Hematopoietic multipotent progenitor cell treated with erythropoietin and hydrocortisone succinate and interleukin-3 and kit ligand, for 6 days (in vitro differentiated cells): ENCODE measurements around the gene RUFY3.
"Not testable (repeated sequence)": the region's sequence is repeated elsewhere in the genome, so short reads cannot be mapped to it uniquely, and the experiment has no call there.

Source experiments
- DNase-seq: peaks from one replicate; pipeline ENCODE4 v3.0.0-alpha.2; 2015

RUFY3 gene, protein sequence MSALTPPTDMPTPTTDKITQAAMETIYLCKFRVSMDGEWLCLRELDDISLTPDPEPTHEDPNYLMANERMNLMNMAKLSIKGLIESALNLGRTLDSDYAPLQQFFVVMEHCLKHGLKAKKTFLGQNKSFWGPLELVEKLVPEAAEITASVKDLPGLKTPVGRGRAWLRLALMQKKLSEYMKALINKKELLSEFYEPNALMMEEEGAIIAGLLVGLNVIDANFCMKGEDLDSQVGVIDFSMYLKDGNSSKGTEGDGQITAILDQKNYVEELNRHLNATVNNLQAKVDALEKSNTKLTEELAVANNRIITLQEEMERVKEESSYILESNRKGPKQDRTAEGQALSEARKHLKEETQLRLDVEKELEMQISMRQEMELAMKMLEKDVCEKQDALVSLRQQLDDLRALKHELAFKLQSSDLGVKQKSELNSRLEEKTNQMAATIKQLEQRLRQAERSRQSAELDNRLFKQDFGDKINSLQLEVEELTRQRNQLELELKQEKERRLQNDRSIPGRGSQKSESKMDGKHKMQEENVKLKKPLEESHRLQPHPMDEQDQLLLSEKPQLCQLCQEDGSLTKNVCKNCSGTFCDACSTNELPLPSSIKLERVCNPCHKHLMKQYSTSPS

DNA sequence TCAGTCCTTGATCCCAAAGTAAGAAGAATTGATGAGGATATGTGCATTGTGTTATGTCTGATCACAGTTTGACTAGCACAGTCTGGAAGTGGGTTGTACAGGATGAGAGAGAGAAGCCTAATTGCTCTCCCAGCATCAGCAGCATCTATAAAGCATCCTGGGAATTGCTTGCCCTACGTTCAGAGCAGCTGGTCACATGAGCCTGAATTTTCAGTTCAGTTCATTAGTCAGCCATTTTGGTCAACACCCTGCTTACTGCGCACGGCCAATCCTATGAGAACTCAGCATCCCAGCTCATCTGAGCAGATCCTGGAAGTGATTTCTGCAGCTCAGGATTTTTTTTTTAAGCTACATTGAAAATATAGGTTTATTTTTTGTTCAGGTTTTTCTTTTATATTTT is at the start of gene RUFY3:
Gene RUFY3 (plus strand): TSS at position 218 of the 400 bp plus-strand sequence. CDS start 610 bp downstream, outside the sequence.
- no peak for DNase-seq

DNA sequence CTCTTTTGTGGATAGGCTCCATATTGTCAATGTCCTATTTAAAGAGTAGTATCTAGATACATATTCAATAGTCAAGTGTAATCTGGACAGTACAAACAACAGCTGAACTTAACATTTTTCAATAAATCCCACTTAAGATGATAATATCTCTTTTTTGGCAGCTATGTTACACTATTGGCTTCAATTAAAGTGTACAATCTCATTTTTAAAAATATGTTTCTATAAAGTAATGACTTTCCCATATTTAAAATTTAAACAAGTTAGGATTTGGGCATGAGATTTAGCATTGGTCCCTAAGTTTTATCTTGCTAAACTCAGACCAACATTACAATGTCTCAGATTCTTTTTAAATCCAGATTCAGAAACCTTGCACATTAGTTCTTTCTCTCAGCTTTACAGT is 47.6 kb upstream of the RUFY3 start:
- DNase-seq: no peak

DNA sequence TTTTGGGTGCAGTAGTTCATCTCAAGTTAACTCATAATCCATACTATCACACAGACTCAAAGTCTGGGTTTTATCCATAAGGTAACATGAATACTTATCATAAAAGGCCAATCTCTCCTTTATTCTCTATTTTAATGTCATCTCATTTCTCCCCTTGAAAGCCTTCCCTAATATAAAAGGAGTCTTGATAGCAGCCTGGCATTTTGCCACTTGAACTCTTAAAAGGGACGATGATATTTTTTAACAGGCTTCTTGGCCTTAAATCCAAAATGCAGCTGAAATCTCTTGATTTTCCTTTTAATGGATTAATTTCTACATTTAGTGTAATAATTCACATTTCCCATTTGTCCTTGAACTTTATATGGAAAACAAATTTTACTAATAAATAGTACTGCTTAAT is 47.0 kb upstream of the RUFY3 start:
- DNase-seq: no peak

DNA sequence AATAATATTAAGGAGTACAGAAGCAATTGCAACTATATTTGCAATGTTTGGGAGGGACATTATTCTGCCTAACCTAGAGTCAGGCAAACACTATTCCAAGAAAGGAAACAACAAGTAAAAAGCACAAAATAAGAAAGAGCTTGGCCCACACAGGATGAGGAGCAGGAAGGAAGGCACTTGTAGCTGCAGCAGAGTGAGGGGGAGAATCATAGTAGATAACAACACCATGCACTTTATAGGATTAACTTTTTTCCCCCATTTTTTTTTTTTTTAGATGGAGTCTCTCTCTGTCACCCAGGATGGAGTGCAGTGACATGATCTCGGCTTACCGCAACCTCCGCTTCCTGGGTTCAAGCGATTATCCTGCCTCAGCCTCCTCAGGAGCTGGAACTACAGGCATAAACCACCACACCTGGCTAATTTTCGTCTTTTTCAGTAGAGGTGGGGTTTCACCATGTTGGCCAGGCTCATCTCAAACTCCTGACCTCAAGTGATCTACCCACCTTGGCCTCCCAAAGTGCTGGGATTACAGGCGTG is 45.1 kb upstream of the RUFY3 start:
- no peak for DNase-seq

DNA sequence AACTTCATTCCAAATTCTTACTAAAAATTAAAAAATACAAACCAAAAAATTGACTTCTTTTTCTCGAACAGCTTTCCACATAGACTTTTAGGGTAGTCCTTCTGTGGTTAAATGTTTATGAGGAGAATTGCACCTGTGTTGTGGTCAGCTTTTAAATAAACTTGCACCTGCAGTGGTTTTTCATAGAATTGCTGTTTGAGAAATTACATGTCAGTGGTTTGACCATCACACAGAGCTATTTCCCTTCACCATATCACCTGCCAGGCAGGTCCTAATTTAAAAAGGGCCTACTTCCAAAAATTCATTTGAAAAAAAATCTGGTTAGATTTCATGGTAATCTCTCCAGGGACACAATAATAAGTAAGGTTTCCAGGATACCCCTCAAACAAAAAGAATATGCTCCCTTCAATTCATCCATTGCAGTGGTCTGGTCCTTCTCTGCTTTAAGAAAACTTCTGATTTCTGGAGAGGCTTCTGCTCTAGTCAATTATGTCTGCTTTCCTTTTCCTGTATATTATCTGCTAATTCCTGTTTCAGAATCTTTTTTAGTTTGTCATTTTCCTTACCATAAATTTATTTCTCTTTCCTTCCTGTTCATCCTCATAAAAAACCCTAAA is 43.3 kb upstream of the RUFY3 start:
- DNase-seq: no peak

DNA sequence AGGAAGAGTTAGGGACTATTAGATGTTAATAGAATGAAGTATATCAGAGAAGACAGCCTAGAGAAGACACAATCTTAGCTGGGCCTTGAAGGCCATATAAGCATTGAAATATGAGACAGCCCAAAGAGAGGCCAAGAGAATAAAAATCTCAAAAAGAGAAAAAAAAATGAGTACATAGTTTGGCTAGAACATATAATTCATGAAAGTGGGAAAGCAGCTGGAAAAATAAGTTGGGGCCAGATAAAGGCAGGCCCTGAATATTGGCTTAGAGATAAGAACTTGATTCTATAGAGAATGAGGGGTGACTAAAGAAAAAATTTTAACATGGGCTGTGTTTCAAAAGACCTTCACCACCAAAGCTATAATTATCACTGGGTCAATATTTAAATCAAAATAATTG is 40.8 kb upstream of the RUFY3 start:
- no peak for DNase-seq

DNA sequence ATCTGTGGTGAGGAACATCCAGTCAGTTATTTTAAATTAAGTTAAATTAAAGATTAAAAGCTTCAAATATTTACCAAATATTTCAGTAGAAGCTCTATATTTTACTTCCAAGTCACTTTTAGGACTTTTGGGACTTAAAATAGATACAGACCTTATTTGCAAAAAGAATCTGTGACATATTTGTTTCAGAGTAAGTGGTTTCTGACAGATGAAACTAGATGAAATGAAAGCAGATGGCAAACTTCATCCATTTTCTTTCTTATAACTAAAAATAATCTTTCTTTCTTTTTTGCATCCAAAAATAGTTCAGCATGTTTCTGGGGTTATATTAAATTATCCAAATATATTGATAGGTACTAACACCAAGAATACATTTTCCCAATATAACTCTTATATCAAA is 40.1 kb upstream of the RUFY3 start:
- no peak for DNase-seq

DNA sequence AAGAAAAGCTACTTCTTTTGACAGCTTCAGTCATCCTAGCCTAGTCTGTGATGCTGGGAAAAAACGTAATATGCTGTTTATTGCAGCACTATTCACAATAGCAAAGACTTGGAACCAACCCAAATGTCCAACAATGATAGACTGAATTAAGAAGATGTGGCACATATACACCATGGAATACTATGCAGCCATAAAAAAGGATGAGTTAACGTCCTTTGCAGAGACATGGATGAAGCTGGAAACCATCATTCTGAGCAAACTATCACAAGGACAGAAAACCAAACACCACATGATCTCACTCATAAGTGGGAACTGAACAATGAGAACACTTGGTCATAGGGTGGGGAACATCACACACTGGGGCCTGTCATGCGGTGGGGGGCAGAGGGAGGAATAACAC is 39.6 kb upstream of the RUFY3 start:
- not testable (repeated sequence) for DNase-seq

DNA sequence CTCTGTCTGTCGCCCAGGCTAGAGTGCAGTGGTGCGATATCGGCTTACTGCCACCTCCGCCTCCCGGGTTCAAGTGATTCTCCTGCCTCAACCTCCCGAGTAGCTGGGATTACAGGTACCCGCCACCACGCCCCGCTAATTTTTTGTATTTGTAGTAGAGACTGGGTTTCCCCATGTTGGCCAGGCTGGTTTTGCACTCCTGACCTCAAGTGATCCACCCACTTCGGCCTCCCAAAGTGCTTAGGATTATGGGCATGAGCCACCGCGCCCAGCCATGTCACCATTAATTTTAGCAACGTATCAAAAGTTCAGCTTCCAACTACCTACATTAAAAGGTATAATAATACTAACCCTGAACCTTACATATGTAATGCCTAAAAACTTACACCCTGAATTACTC is 34.4 kb upstream of the RUFY3 start:
- peak; percentile 34 for DNase-seq

DNA sequence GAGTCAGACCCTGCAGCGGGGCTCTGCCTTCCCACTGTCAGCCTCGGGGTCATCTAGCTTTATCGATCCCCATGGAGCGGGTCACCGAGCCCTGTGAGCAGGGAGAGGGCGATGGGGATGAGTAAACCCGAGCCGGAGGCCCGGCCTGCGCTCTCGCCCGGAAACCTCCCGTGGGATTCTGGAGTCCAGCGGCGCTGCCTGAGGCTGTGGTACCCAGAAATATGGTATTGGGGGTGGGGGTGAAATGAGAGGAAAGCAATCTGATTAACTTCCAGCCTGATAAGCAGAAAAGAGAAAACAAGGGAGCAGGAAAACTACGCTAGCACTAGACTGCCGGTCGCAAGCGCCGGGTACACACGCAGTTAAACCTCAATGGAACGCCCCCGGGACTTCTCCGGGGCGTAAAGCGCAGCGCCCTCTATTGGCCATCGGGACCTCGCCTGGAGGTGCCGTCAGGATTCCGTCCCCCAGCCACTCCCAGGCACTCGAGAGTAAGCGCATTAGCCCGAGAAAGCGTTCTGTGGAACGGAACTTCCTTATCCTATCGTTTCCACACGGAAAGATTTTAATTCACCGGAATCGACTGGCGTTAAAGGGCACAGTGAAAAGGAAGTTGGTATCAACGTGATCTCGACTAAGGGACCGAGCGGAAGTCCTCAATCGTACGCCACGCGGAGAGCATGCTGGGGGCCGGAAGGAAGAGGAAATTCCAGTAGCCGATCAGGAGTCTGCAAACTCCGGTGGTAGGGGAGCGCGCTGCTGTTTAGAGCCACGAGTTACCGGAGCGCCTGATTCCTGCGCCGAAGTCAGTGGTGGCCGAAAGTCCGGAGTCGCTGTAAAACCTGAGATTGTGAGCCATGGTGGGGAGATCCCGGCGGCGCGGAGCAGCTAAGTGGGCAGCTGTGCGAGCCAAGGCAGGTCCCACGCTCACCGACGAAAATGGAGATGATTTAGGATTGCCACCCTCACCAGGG is 33.7 kb upstream of the RUFY3 start, which contains the start of gene UTP3:
Gene UTP3 (plus strand): TSS at position 712 of the 974 bp plus-strand sequence. CDS start 146 bp downstream, at position 858.
- DNase-seq: peak; percentile 98

DNA sequence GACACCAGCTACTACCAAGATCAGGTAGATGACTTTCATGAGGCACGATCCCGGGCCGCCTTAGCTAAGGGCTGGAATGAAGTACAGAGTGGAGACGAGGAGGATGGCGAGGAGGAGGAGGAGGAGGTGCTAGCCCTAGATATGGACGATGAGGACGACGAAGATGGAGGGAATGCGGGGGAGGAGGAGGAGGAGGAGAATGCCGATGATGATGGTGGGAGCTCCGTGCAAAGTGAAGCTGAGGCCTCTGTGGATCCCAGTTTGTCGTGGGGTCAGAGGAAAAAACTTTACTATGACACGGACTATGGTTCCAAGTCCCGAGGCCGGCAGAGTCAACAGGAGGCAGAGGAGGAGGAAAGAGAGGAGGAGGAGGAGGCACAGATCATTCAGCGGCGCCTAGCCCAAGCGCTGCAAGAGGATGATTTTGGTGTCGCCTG is 33.0 kb upstream of the RUFY3 start:
- DNase-seq: peak; percentile 46

DNA sequence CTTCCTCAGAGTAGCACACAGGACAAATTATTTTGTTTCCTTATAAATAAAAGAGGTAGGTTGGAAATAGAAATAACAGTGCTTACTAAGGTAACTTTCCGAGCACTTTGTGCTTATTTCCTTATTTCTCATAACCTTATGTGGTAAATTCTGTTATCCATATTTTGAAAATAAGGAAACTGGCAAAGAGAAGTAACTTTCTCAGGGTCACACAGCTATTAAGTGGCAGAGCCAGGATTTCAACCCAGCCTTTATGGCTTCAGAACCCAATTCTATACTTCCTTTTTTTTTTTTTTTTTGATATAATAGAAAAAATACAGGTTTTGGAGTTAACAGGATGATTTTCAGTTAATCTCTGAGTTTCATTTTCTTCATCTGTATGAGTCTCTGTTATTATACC is 30.1 kb upstream of the RUFY3 start:
- DNase-seq: no peak

DNA sequence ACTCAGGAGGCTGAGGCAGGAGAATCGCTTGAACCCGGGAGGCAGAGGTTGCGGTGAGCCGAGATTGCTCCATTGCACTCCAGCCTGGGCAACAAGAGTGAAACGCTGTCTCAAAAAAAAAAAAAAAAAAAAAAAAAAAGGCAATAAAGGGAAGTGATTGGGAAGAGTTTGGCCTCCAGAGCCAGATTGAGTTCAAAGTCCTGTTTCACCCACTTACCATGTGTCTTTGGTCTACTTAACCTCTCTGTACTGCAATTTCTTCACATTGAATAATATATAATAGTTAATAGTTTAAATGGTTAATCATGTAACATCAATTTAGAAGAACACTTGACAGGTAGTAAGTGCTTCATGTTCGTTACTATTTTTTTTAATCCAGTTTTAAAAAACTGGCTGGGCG is 27.1 kb upstream of the RUFY3 start:
- not testable (repeated sequence) for DNase-seq

DNA sequence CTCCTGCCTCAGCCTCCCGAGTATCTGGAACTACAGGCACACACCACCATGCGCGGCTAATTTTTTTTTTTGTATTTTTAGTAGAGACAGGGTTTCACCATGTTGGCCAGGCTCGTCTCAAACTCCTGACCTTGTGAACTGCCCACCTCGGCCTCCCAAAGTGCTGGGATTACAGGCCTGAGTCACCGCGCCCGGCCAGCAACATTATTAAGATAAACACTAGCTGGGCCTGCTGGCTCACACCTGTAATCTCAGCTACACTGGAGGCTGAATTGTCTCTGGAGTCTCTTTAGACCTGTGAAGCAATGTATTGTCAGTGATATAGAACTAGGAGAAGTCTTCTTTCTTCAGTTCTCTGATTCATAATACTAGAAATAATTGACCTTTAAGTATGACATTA is 23.3 kb upstream of the RUFY3 start:
- not testable (repeated sequence) for DNase-seq

DNA sequence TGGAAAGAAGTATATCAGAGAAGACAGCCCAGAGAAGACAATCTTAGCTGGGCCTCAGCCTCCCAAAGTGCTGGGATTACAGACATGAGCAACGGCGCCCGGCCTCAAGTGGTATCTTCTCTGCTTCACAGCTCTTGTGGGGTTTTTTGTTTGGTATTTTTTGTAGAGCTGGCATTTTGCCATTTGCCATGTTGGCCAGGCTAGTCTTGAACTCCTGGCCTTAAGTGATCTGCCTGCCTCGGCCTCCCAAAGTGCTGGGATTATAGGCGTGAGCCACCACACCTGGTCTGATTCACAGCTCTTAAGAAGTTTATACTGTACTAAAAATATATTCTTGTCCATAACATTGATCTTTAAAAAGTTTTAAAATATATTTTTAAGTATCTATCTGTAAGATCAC is 21.1 kb upstream of the RUFY3 start:
- no peak for DNase-seq

DNA sequence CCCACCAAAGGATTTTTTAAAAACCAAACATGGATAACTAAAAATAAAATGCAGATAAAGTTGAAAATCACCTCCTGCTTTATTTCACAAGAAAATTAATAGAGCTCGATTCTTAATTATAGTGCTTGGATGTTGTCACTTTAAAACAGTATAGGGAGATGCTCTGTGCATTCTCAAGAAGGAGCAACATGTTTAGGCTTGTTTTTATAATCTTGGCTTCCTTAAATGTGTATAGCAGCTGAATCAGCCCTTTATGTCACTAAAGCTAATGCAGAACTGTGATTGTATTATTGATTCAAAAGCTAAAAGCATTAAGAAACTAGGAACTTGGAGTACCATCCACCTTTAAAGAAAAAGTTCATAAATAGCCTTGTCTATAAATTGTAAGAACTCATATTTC is 20.5 kb upstream of the RUFY3 start:
- no peak for DNase-seq

DNA sequence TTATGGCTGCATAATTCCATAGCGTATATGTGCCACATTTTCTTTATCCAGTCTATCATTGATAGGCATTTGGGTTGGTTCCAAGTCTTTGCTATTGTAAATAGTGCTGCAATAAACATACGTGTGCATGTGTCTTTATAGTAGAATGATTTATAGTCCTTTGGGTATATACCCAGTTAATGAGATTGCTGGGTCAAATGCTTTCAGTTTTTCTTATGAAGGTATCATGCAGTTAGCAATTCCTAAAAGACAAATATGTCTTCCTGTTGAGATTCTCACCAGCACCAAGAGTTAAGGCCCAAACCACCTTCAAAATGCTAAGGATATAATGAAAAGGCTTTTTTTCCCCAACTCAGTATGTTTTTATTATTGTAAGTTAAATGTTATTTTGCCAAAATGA is 19.2 kb upstream of the RUFY3 start:
- not testable (repeated sequence) for DNase-seq

DNA sequence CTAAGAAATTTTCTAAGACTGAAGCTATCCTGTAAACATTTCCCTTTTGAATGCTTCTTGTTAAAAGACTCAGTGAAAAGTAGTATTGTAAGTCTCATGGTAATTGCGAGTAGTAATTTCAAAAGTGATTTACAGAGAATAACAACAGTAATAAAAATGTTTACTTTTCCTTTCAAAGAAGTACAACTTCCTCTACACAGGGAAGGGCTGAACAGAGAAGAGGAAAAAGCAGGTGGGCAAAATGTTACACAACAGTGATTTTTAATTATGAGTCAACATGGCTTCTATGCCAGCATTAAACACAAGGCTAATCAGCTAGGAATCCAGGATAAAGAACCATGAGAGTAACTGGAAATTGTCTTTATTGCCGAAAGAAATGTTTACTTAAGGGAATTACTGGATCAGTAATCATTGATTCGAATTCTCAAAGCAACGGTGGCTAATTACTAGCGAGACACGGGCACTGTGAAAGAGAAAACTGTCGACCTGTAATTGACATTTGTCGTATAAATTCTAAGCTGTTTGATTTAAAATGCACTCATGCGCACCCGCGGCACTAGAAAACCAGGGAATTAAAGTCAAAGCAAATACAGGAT is 18.0 kb upstream of the RUFY3 start:
- peak; percentile 23 for DNase-seq

DNA sequence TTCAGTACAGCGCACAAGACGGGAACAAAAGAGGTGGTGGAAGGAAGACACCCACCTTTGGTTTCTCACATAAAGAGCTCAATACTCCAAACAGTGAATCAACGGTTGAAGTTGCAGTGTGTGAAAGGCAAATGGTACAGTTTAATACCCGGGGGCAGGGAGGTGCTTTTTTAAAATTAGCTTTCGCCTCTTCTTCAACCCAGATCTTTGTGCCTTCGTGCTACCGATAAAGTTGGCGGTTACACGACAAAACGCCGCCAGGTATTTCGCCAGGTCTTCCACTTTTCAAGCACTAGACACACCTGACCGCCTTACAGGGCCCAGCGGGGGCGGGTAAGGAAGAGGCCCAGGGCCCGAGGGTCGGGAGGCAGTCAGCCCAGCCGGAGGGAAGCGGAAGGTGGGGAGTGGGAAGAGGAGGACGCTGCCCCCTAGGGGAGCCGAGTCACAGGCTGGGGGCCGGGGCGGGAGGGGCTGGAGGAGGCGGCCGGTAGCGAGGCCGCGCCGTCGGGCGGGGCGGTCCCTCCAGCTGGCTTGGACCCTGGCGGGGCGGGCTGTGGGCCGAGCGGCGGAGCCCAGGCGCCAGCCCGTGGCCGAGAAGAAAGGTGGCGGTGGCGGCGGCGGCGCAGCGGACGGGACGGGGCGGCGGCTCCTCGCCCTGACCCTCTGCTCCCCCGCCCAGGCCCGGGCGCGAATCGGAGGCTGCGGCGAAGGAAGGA is 17.4 kb upstream of the RUFY3 start:
- DNase-seq: peak; percentile 83

DNA sequence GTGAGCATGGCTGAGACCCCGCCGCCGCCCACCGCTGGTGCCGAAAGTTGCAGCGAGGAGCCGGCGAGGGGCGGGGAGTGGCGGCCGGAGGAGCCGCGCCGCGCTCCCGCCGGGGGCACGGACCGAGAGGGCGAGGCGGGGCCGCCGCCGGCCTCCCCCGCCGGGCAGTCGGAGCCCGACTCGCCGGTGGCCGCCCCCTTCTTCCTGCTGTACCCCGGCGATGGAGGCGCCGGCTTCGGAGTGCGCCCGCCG is 16.9 kb upstream of the RUFY3 start:
- DNase-seq: no peak

DNA sequence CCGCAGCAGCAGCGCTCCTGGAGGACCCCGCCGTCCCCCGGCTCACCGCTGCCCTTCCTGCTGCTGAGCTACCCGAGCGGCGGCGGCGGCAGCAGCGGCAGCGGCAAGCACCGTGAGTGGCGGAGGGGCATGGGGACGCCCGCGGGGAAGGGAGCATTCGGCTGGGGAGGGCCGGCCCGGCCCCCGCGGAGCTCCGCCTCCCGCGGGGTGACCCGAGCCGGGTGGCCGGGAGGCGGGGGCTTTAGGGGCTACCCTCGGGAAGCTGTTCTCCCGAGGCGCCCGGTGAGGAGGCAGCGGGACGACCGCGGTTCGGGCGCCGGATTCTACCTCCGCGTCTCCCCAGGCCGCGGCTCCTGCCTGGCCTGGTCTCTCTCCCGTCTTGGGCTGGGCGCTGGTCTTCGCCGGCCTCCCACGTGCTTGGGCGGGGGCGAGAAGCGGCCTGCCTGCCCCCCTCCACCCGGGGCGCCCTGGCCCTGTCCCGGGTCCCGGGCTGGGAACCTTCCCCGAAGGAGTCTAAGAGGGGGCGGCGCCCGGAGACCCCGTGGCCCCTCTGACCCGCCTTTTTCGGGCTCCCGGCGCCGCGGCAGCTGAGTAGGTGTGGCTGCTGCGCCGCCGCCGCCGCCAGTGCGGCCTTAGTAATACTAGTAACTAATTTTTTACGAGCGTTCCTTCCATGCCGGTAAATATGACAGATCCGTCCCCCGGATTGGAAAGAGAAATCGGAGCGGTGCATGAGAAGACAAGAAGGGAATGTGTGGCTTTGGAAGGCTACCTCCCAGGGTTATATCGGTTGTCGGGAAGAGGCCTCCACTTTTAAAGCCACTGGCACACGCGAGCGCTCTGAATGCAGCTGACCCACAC is 16.4 kb upstream of the RUFY3 start:
- DNase-seq: peak; percentile 83
